ENCODE measurements around the gene TOX3.

DNA sequence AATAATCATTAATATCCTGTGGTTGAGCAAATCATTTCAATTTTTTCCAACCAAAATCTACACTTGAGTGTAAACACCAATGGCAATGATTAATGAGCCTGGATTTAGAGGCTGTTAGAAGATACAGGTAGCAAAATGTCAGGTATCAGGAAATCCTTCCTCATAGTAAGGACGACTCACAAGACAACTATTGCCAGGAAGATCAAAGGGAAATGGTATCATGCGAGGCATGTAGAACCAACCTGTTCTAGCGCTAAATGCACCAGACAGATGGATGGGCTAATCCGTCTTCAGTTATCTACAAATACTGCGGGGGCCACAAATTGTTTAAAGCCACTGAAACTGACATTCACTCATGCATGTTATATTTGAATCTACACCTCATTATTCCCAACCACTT is 28.1 kb downstream of the TOX3 start:
- TF ChIP-seq POLR2A (IDR thresholded peaks at IDR 0.05; ENCODE audit: low read depth): no peak
- no peak for TF ChIP-seq POLR2AphosphoS5 (IDR thresholded peaks at IDR 0.05)
- TF ChIP-seq, protein P1, sequence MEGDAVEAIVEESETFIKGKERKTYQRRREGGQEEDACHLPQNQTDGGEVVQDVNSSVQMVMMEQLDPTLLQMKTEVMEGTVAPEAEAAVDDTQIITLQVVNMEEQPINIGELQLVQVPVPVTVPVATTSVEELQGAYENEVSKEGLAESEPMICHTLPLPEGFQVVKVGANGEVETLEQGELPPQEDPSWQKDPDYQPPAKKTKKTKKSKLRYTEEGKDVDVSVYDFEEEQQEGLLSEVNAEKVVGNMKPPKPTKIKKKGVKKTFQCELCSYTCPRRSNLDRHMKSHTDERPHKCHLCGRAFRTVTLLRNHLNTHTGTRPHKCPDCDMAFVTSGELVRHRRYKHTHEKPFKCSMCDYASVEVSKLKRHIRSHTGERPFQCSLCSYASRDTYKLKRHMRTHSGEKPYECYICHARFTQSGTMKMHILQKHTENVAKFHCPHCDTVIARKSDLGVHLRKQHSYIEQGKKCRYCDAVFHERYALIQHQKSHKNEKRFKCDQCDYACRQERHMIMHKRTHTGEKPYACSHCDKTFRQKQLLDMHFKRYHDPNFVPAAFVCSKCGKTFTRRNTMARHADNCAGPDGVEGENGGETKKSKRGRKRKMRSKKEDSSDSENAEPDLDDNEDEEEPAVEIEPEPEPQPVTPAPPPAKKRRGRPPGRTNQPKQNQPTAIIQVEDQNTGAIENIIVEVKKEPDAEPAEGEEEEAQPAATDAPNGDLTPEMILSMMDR (IDR thresholded peaks at IDR 0.05): no peak
